Neural cell (in vitro differentiated cells): ENCODE measurements around the gene CHST11. TPM values are rescaled to one million over a fixed set of nuclear protein-coding genes. Genes with fewer than 3 reads are reported as not detected.
"Not testable (repeated sequence)": the region's sequence is repeated elsewhere in the genome, so short reads cannot be mapped to it uniquely, and the experiment has no call there.

ENCODE experiments used
- H2AFZ ChIP-seq: fragments of 200-600, 300-800 bp; sonication (generic), shearing (Covaris generic); 2 replicates; pipeline ENCODE4 v1.6.0; 2014; ENCODE audit warnings: low read depth, mild to moderate bottlenecking, antibody characterized with exemption, low read length, moderate library complexity
- H3F3A ChIP-seq: fragments of 200-600 bp; shearing (Covaris generic); 2 replicates; pipeline ENCODE4 v1.6.1; 2016; ENCODE audit warnings: mild to moderate bottlenecking, moderate library complexity, mixed read lengths, antibody characterized with exemption, low read length; ENCODE audit not compliant: insufficient read depth, poor library complexity, severe bottlenecking
- H3K27ac ChIP-seq: fragments of 200-600, 300-800 bp; sonication (generic), shearing (Covaris generic); 2 replicates; pipeline ENCODE4 v1.5.1; 2014; ENCODE audit warnings: mild to moderate bottlenecking, low read length, moderate library complexity
- H3K27me3 ChIP-seq: fragments of 300-800, 200-600 bp; sonication (generic), shearing (Covaris generic); 2 replicates; pipeline ENCODE4 v1.6.0; 2014; ENCODE audit warnings: mild to moderate bottlenecking, low read depth, low read length, moderate library complexity; ENCODE audit not compliant: insufficient read depth
- H3K36me3 ChIP-seq: fragments of 300-800, 200-600 bp; sonication (generic), shearing (Covaris generic); 2 replicates; pipeline ENCODE4 v1.5.1; 2014; ENCODE audit warnings: mild to moderate bottlenecking, antibody characterized with exemption, low read length, moderate library complexity; ENCODE audit not compliant: insufficient read depth
- H3K4me2 ChIP-seq: fragments of 300-800, 200-600 bp; sonication (generic), shearing (Covaris generic); 2 replicates; pipeline ENCODE4 v1.6.0; 2014; ENCODE audit warnings: mild to moderate bottlenecking, low read length
- H3K4me3 ChIP-seq: fragments of 300-800, 200-600 bp; sonication (generic), shearing (Covaris generic); 2 replicates; pipeline ENCODE4 v1.5.1; 2014; ENCODE audit warnings: mild to moderate bottlenecking, low read length, moderate library complexity
- H3K79me2 ChIP-seq: fragments of 200-600 bp; shearing (Covaris generic); replicated peaks from 2 replicates; pipeline ENCODE4 v1.6.0; 2014; ENCODE audit warnings: mild to moderate bottlenecking, low read length, moderate library complexity; ENCODE audit not compliant: insufficient read depth
- H3K9ac ChIP-seq: fragments of 300-800, 200-600 bp; sonication (generic), shearing (Covaris generic); 2 replicates; pipeline ENCODE4 v1.6.1; 2016; ENCODE audit warnings: mild to moderate bottlenecking, low read length, mixed read lengths
- H3K9me2 ChIP-seq: fragments of 200-600 bp; shearing (Covaris generic); 2 replicates; pipeline ENCODE4 v1.6.1; 2016; ENCODE audit warnings: mild to moderate bottlenecking, low read length, mixed read lengths; ENCODE audit not compliant: insufficient read depth
- H3K9me3 ChIP-seq: fragments of 200-600, 300-800 bp; sonication (generic), shearing (Covaris generic); 2 replicates; pipeline ENCODE4 v1.6.1; 2016; ENCODE audit warnings: mild to moderate bottlenecking, mixed run types, low read length, moderate library complexity, mixed read lengths
- H4K20me1 ChIP-seq: fragments of 200-600 bp; shearing (Covaris generic); 2 replicates; pipeline ENCODE4 v1.6.1; 2016; ENCODE audit warnings: mild to moderate bottlenecking, mixed run types; ENCODE audit not compliant: insufficient read depth
- CTCF ChIP-seq: fragments of 450-650 bp; IDR thresholded peaks from 2 replicates; pipeline ENCODE4 v1.5.1; 2014; ENCODE audit warnings: antibody characterized with exemption, mild to moderate bottlenecking, moderate library complexity; ENCODE audit not compliant: poor library complexity, severe bottlenecking
- EP300 ChIP-seq: fragments of 450-650 bp; conservative IDR thresholded peaks from 2 replicates; pipeline ENCODE4 v1.6.1; 2014; ENCODE audit warnings: antibody characterized with exemption, mild to moderate bottlenecking, moderate library complexity; ENCODE audit not compliant: poor library complexity, severe bottlenecking
- EZH2 ChIP-seq: fragments of 200-600, 300-800 bp; shearing (Covaris generic), sonication (generic); IDR thresholded peaks from 2 replicates; pipeline ENCODE4 v1.6.1; 2014; ENCODE audit warnings: antibody characterized with exemption, low read length, borderline replicate concordance, mild to moderate bottlenecking; ENCODE audit not compliant: insufficient read depth, poor library complexity, severe bottlenecking
- MXI1 ChIP-seq: fragments of 450-650 bp; conservative IDR thresholded peaks from 2 replicates; pipeline ENCODE4 v1.6.1; 2014; ENCODE audit warnings: antibody characterized with exemption, mild to moderate bottlenecking; ENCODE audit not compliant: poor library complexity, severe bottlenecking
- POLR2AphosphoS5 ChIP-seq: IDR thresholded peaks from 2 replicates; pipeline ENCODE4 v1.6.1; 2012
- RAD21 ChIP-seq: fragments of 450-650 bp; conservative IDR thresholded peaks from 2 replicates; pipeline ENCODE4 v1.6.1; 2014; ENCODE audit warnings: antibody characterized with exemption, mild to moderate bottlenecking, moderate library complexity
- REST ChIP-seq: IDR thresholded peaks from 2 replicates; pipeline ENCODE4 v1.6.1; 2012; ENCODE audit warnings: borderline replicate concordance
- SMC3 ChIP-seq: fragments of 450-650 bp; conservative IDR thresholded peaks from 2 replicates; pipeline ENCODE4 v1.6.1; 2014; ENCODE audit warnings: antibody characterized with exemption, mild to moderate bottlenecking, moderate library complexity; ENCODE audit not compliant: poor library complexity
- TAF1 ChIP-seq: IDR thresholded peaks from 2 replicates; pipeline ENCODE4 v1.6.1; 2012; ENCODE audit warnings: low read depth
- polyA plus RNA-seq: library from polyadenylated mRNA; depleted of rRNA; stranded (reverse); fragments of >200 nt; gene quantifications from 2 replicates; pipeline ENCODE4 v1.2.3, GENCODE V29; 2014

Gene CHST11
- polyA plus RNA-seq, 1 donor from 2014 or later: 15.0 TPM

GRCh38 chr12:104526751-104527150 is 70.0 kb downstream of the CHST11 start:
- Histone ChIP-seq H2AFZ (no peak overlapping the region), H3K27ac (no peak overlapping the region), H4K20me1 (no peaks in the 10 kb centered on the region), H3K79me2 (peaks cover 5% of the 10 kb centered on the region), H3K4me3 (no peak overlapping the region), H3K36me3 (no peaks in the 10 kb centered on the region), H3K9ac (no peak overlapping the region), H3F3A (no peaks in the 10 kb centered on the region), H3K9me3 (no peaks in the 10 kb centered on the region), H3K4me2 (no peak overlapping the region), H3K9me2 (no peaks in the 10 kb centered on the region), H3K27me3 (no peaks in the 10 kb centered on the region)
- TF ChIP-seq TAF1 (no peak), CTCF (no peak), REST (no peak), MXI1 (no peak), RAD21 (no peak), POLR2AphosphoS5 (no peak), EZH2 (no peak)

- H3K9ac ChIP-seq, H2AFZ ChIP-seq, H3K79me2 ChIP-seq, H3K4me2 ChIP-seq, H3K36me3 ChIP-seq, H3K4me3 ChIP-seq, H3K27me3 ChIP-seq, H3K27ac ChIP-seq, H4K20me1 ChIP-seq, H3K9me3 ChIP-seq, H3F3A ChIP-seq, H3K9me2 ChIP-seq: not testable (repeated sequence)
Observed at GRCh38 chr12:104527653-104528052, 70.9 kb downstream of the CHST11 start.

- no peak overlapping the region for H2AFZ ChIP-seq
- no peaks in the 10 kb centered on the region for H3F3A ChIP-seq
- no peaks in the 10 kb centered on the region for H3K9me2 ChIP-seq
- no peaks in the 10 kb centered on the region for H3K36me3 ChIP-seq
- H3K4me2 ChIP-seq: no peak overlapping the region
- no peak overlapping the region for H3K9ac ChIP-seq
- H4K20me1 ChIP-seq: no peaks in the 10 kb centered on the region
- H3K79me2 ChIP-seq: peaks cover 5% of the 10 kb centered on the region
- TF ChIP-seq REST (no peak), TAF1 (no peak), CTCF (no peak), EZH2 (no peak), MXI1 (no peak), SMC3 (no peak), RAD21 (no peak), POLR2AphosphoS5 (no peak), EP300 (no peak)
- H3K4me3 ChIP-seq: no peak overlapping the region
- H3K27me3 ChIP-seq: no peaks in the 10 kb centered on the region
- no peak overlapping the region for H3K27ac ChIP-seq
- H3K9me3 ChIP-seq: no peaks in the 10 kb centered on the region
Observed at GRCh38 chr12:104529130-104529874, 72.6 kb downstream of the CHST11 start.
